Measurements from ENCODE around the gene NOTCH3.
A peak's percentile ranks its signal among the peaks of the same experiment; 100 is the strongest.

The NOTCH3 gene

GRCh38 chr19:15123900-15124299 is 76.9 kb downstream of the NOTCH3 start:
- peak overlapping the region; percentile 89 for H3K4me2 ChIP-seq (ENCODE audit: insufficient read depth, low read length)
- H3K27ac ChIP-seq (ENCODE audit: low read length): peak overlapping the region; percentile 90

DNA sequence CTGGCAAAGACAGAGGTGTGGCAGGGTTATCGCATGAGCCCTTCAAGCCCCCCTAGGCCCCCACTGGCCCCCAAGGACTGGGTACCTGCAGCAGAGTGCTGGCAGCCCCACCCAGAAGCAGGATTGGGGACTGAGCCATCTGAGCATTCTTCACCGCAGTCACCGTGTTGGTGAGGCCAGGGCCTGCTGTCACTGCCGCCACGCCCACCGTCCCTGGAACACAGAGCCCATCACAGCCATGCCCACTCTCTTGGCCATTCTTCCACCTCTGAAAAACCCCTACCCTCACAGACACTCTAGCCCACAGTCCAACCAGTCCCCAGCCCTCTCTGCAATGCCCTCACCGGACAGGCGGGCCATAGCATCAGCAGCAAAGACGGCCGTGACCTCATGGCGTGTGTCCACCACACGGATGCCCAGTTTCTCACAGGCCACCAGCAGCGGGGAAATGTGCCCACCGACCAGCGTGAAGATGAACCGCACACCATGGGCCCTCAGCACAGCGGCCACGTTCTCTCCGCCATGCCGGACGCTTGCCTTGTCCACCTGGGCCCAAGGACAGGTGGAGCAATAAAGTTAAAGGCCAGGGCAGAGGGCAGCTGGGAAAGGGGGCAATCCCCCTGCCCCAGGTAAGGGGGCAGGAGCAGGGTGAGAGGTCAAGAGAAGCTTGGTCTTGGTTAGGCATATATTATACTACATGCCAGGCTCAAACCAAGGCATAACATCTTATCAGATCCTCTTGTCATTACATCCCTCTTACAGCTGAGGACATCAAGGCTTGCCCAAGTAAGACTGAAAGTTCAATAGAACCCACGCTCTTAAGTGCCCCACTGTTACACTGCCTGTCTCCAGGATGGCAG is 77.5 kb downstream of the NOTCH3 start:
- Histone ChIP-seq H4K20me1 (ENCODE audit: insufficient read depth, low read length) (peaks cover 12% of the 10 kb centered on the region; the same call in 1 of the 2 replicates), H3K4me2 (ENCODE audit: insufficient read depth, low read length) (peak overlapping the region; percentile 89), H2AFZ (ENCODE audit: low read depth, low read length) (no peak overlapping the region), H3K9ac (ENCODE audit: low read depth, low read length) (peak overlapping the region; percentile 74; the same call in 1 of the 2 replicates), H3K9me3 (ENCODE audit: insufficient read depth, low read length, severe bottlenecking) (no peaks in the 10 kb centered on the region), H3K36me3 (ENCODE audit: insufficient read depth, low read length) (peaks cover 46% of the 10 kb centered on the region), H3K27me3 (ENCODE audit: insufficient read depth, low read length, poor library complexity) (no peaks in the 10 kb centered on the region), H3K4me3 (ENCODE audit: low read depth in 1 of 2, low read length in 2 of 2) (no peak overlapping the region), H3K27ac (ENCODE audit: low read length) (0 out of 2 replicates have a peak overlapping the region, but pooled peaks have one; percentile 90), H3K79me2 (ENCODE audit: insufficient read depth, low read length) (peaks cover 18% of the 10 kb centered on the region), H3K4me1 (ENCODE audit: insufficient read depth, low read length) (peaks cover 27% of the 10 kb centered on the region)
- ATAC-seq (ENCODE audit: insufficient read depth, low read depth) (no peak), DNase-seq (no peak)
- no peak for TF ChIP-seq EZH2 (IDR thresholded peaks at IDR 0.05; ENCODE audit: borderline replicate concordance, low read depth, low read length, severe bottlenecking)
- no peak for TF ChIP-seq CTCF (IDR thresholded peaks at IDR 0.05; ENCODE audit: borderline replicate concordance, extremely low read depth, low read length, poor library complexity, severe bottlenecking)

More at GRCh38 chr19:15123900-15124299, 76.9 kb downstream of the NOTCH3 start:
- Histone ChIP-seq H4K20me1 (ENCODE audit: insufficient read depth, low read length) (peaks cover 12% of the 10 kb centered on the region; the same call in 1 of the 2 replicates), H3K27me3 (ENCODE audit: insufficient read depth, low read length, poor library complexity) (no peaks in the 10 kb centered on the region), H3K4me1 (ENCODE audit: insufficient read depth, low read length) (peaks cover 27% of the 10 kb centered on the region), H3K36me3 (ENCODE audit: insufficient read depth, low read length) (peaks cover 39% of the 10 kb centered on the region), H3K79me2 (ENCODE audit: insufficient read depth, low read length) (peaks cover 18% of the 10 kb centered on the region), H2AFZ (ENCODE audit: low read depth, low read length) (no peak overlapping the region), H3K9me3 (ENCODE audit: insufficient read depth, low read length, severe bottlenecking) (no peaks in the 10 kb centered on the region), H3K4me3 (ENCODE audit: low read depth in 1 of 2, low read length in 2 of 2) (peak overlapping the region in 1 of 2 experiments; percentile 85; a peak in 1 of 4 replicates), H3K9ac (ENCODE audit: low read depth, low read length) (peak overlapping the region; percentile 74)
- no peak for TF ChIP-seq CTCF (IDR thresholded peaks at IDR 0.05; ENCODE audit: borderline replicate concordance, extremely low read depth, low read length, poor library complexity, severe bottlenecking)
- ATAC-seq (ENCODE audit: insufficient read depth, low read depth) (no peak), DNase-seq (no peak)

DNA sequence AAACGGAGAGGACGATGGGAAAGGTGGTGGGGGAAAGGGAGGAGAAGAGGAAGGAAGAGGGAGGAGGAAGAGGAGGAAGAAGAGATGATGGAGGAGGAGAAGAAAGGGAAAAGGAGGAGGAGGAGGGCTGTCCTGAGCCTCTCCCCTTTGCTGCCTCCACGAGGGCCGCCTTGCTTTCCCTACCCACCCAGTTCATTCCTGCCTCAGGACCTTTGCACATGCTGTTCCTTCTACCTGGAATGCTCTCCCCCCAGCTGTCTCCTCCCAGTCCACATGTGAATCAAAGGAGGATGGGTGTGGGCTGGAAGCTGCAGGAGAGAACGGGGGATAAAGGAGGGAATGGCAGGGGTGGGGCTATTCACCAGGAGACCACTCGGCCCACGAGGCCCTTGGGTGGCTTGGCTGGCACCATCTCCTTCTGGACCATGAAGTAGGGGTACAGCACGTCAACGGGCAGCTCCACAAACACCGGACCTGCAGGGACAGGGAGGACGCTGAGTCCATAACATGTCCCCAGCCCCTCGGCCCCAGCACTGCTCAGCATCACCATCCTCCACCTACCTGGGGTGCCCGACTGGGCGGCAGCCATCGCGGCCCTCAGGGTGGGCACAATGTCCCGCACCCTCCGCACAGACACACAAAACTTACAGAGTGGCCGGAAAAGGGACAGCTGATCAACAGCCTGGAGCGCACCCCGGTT is 78.3 kb downstream of the NOTCH3 start:
- Histone ChIP-seq H3K4me3 (ENCODE audit: low read depth in 1 of 2, low read length in 2 of 2) (no peak overlapping the region), H3K36me3 (ENCODE audit: insufficient read depth, low read length) (peaks cover 54% of the 10 kb centered on the region), H3K79me2 (ENCODE audit: insufficient read depth, low read length) (peaks cover 18% of the 10 kb centered on the region), H2AFZ (ENCODE audit: low read depth, low read length) (no peak overlapping the region), H3K4me1 (ENCODE audit: insufficient read depth, low read length) (peaks cover 27% of the 10 kb centered on the region), H4K20me1 (ENCODE audit: insufficient read depth, low read length) (peaks cover 12% of the 10 kb centered on the region; the same call in 1 of the 2 replicates), H3K9ac (ENCODE audit: low read depth, low read length) (no peak overlapping the region), H3K27ac (ENCODE audit: low read length) (no peak overlapping the region), H3K27me3 (ENCODE audit: insufficient read depth, low read length, poor library complexity) (no peaks in the 10 kb centered on the region), H3K4me2 (ENCODE audit: insufficient read depth, low read length) (no peak overlapping the region), H3K9me3 (ENCODE audit: insufficient read depth, low read length, severe bottlenecking) (no peaks in the 10 kb centered on the region)
- ATAC-seq (ENCODE audit: insufficient read depth, low read depth) (no peak), DNase-seq (no peak)
- no peak for TF ChIP-seq CTCF (IDR thresholded peaks at IDR 0.05; ENCODE audit: borderline replicate concordance, extremely low read depth, low read length, poor library complexity, severe bottlenecking)
- no peak for TF ChIP-seq EZH2 (IDR thresholded peaks at IDR 0.05; ENCODE audit: borderline replicate concordance, low read depth, low read length, severe bottlenecking)
